Measurements from ENCODE around the gene GSTT4.

DNA sequence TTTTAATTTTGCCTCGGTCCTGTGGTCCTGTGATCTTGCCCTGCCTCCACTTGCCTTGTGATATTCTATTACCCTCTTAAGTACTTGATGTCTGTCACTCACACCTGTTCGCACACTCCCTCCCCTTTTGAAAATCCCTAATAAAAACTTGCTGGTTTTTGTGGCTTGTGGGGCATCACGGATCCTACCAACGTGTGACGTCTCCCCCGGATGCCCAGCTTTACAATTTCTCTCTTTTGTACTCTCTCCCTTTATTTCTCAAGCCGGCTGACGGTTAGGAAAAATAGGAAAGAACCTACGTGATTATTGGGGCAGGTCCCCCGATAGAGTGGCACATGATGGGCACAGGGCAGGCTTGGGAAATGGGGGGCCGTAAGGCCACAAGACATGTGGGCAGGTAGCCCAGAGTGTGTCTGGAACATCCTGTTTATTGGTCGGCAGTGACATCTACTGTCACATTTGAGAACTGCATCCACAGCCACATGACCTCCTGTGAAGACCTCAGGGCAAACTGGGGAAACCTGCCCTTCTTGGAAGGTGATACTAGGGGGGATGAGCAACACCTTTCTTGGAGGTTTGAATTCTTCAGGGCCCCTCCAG, 48.9 kb downstream of the GSTT4 start:
- TF ChIP-seq POLR2AphosphoS5 (IDR thresholded peaks at IDR 0.05), result peak; percentile 51
- TF ChIP-seq, protein P1, sequence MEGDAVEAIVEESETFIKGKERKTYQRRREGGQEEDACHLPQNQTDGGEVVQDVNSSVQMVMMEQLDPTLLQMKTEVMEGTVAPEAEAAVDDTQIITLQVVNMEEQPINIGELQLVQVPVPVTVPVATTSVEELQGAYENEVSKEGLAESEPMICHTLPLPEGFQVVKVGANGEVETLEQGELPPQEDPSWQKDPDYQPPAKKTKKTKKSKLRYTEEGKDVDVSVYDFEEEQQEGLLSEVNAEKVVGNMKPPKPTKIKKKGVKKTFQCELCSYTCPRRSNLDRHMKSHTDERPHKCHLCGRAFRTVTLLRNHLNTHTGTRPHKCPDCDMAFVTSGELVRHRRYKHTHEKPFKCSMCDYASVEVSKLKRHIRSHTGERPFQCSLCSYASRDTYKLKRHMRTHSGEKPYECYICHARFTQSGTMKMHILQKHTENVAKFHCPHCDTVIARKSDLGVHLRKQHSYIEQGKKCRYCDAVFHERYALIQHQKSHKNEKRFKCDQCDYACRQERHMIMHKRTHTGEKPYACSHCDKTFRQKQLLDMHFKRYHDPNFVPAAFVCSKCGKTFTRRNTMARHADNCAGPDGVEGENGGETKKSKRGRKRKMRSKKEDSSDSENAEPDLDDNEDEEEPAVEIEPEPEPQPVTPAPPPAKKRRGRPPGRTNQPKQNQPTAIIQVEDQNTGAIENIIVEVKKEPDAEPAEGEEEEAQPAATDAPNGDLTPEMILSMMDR (IDR thresholded peaks at IDR 0.05), result peak; percentile 76 to 93 (median 86)
